Endothelial cell of umbilical vein (primary cell): Measurements from ENCODE around the gene TMIGD3.

Experiments used
- CTCF ChIP-seq, 2 donors: IDR thresholded peaks; 1 replicate in 1 of 2; 2 replicates in 1 of 2; pipeline ENCODE4 v1.5.1; 2011; ENCODE audit warnings: low read length in 2 of 2, mild to moderate bottlenecking in 2 of 2, moderate library complexity in 2 of 2, control low read depth in 1 of 2, inconsistent platforms in 1 of 2, low read depth in 1 of 2; ENCODE audit not compliant: insufficient read depth in 1 of 2; ENCODE audit errors: extremely low read depth in 1 of 2
- POLR2AphosphoS5 ChIP-seq: IDR thresholded peaks from 2 replicates; pipeline ENCODE4 v1.6.1; 2012; ENCODE audit warnings: low read depth, mild to moderate bottlenecking, control low read depth, low read length, moderate library complexity; ENCODE audit not compliant: insufficient read depth

- TF ChIP-seq CTCF (IDR thresholded peaks at IDR 0.05; ENCODE audit: extremely low read depth in 1 of 2, insufficient read depth in 1 of 2, low read depth in 1 of 2, low read length in 2 of 2) (no peak), POLR2AphosphoS5 (no peak)
Measured at GRCh38 chr1:111513410-111514020, 10.1 kb upstream of the TMIGD3 start.
